HEK293 (cell line): ENCODE results near the gene KDF1.

Source experiments
- SP2 ChIP-seq: fragments of 450-650 bp; formaldehyde crosslinking; IDR thresholded peaks from 2 replicates; pipeline ENCODE4 v1.5.1; 2016; ENCODE audit warnings: missing biosample characterization, missing genetic modification characterization
- ZEB2 ChIP-seq: fragments of 450-650 bp; formaldehyde crosslinking; IDR thresholded peaks from 2 replicates; pipeline ENCODE4 v1.5.1; 2016; ENCODE audit warnings: missing biosample characterization, missing genetic modification characterization
- ZNF280C ChIP-seq: fragments of 450-650 bp; formaldehyde crosslinking; IDR thresholded peaks from 2 replicates; pipeline ENCODE4 v1.5.1; 2016; ENCODE audit warnings: missing biosample characterization, missing genetic modification characterization
- ZNF843 ChIP-seq: fragments of 450-650 bp; formaldehyde crosslinking; IDR thresholded peaks from 2 replicates; pipeline ENCODE4 v1.5.1; 2016; ENCODE audit warnings: missing biosample characterization, missing genetic modification characterization
- ZSCAN16 ChIP-seq: fragments of 450-650 bp; formaldehyde crosslinking; IDR thresholded peaks from 2 replicates; pipeline ENCODE4 v1.5.1; 2016; ENCODE audit warnings: missing biosample characterization, missing genetic modification characterization
- TF ChIP-seq, protein P1 (sequence below): fragments of 450-650 bp; formaldehyde crosslinking; IDR thresholded peaks from 2 replicates; pipeline ENCODE4 v1.5.1; 2016; ENCODE audit warnings: missing biosample characterization, missing genetic modification characterization

- TF ChIP-seq, protein P1, sequence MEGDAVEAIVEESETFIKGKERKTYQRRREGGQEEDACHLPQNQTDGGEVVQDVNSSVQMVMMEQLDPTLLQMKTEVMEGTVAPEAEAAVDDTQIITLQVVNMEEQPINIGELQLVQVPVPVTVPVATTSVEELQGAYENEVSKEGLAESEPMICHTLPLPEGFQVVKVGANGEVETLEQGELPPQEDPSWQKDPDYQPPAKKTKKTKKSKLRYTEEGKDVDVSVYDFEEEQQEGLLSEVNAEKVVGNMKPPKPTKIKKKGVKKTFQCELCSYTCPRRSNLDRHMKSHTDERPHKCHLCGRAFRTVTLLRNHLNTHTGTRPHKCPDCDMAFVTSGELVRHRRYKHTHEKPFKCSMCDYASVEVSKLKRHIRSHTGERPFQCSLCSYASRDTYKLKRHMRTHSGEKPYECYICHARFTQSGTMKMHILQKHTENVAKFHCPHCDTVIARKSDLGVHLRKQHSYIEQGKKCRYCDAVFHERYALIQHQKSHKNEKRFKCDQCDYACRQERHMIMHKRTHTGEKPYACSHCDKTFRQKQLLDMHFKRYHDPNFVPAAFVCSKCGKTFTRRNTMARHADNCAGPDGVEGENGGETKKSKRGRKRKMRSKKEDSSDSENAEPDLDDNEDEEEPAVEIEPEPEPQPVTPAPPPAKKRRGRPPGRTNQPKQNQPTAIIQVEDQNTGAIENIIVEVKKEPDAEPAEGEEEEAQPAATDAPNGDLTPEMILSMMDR (tag by site-specific recombination) = no peak
- TF ChIP-seq ZNF843 (tag by site-specific recombination) = no peak
- no peak for TF ChIP-seq ZEB2 (tag by site-specific recombination)
- no peak for TF ChIP-seq ZNF280C
- TF ChIP-seq SP2 (tag by site-specific recombination) = no peak
- no peak for TF ChIP-seq ZSCAN16
Measured at GRCh38 chr1:26959722-26960624, at the start of gene KDF1.
